H54 (cell line): ENCODE data around the gene ZFYVE28.

Experiments used
- DNase-seq: peaks from one replicate; pipeline ENCODE4 v3.0.0; 2011; ENCODE audit warnings: low spot score, mixed read lengths; ENCODE audit not compliant: insufficient read length
- FAIRE-seq: peaks from 3 replicates; lab custom pipeline; 2011; peaks lifted over from hg19 to GRCh38; lab: Jason Lieb, UNC
- POLR2A ChIP-seq: IDR thresholded peaks from 2 replicates; pipeline ENCODE4 v1.6.1; 2011; ENCODE audit warnings: low read depth, mild to moderate bottlenecking, low read length

ZFYVE28 gene

DNA sequence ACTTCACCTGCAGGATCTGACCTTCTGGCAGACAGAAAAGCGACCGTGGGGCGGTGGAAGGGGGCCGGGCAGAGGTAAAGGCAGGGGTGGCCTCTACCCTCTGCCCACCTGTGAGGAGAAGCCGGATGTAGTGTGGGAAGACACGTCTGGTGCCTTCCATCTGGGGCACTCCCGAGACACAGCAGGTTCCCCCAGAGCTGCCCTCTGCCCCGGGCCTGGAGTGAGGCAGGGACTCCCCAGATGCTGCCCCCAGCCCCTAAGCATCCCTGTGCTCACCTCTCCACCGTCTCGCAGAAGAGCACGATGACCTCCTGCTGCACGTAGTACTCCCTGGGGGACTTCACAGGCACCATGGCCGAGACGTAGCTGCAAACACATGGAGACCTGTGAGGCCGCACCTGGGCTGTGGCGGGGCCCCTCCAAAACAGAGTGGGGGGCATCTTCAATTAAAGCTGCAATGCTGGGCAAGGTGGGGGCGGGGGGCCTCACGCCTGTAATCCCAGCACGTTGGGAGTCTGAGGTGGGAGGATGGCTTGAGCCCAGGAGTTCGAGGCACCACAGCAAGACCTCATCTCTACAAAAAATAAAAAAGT, 81.2 kb downstream of the ZFYVE28 start:
- FAIRE-seq (no peak), DNase-seq (no peak)
- no peak for TF ChIP-seq POLR2A

DNA sequence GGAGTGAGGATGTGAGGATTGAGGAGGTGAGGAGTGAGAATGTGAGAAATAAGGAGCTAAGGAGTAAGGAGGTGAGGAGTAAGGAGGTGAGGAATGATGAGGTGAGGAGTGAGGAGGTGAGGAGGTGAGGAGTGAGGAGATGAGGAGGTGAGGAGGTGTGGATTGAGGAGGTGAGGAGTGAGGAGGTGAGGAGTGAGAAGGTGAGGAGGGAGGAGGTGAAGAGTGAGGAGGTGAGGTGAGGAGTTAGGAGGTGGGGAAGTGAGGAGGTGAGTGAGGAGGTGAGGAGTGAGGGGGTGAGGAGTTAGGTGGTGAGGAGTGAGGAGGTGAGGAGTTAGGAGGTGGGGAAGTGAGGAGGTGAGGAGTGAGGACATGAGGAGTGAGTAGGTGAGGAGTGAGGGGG, 81.8 kb downstream of the ZFYVE28 start:
- TF ChIP-seq POLR2A: no peak
- no peak for FAIRE-seq
- no peak for DNase-seq

DNA sequence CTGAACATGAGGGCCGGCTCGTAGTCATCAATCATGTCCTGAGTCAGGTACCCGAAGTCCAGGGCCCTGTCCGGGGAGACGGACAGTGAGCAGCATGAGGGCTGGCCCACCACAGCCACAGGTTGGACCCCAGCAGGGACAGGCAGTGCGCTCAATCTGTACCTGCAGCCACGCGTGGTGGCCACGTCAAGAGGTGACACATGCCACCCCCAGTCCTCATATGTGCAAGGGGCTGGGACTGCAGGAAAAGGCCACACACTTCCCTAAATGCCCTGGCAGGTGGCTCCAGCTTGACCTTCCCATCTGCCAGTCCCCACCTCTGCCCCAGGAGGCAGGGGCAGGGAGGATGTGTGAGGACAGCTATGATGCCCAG, 82.7 kb downstream of the ZFYVE28 start:
- no peak for DNase-seq
- FAIRE-seq: no peak
- TF ChIP-seq POLR2A: no peak

DNA sequence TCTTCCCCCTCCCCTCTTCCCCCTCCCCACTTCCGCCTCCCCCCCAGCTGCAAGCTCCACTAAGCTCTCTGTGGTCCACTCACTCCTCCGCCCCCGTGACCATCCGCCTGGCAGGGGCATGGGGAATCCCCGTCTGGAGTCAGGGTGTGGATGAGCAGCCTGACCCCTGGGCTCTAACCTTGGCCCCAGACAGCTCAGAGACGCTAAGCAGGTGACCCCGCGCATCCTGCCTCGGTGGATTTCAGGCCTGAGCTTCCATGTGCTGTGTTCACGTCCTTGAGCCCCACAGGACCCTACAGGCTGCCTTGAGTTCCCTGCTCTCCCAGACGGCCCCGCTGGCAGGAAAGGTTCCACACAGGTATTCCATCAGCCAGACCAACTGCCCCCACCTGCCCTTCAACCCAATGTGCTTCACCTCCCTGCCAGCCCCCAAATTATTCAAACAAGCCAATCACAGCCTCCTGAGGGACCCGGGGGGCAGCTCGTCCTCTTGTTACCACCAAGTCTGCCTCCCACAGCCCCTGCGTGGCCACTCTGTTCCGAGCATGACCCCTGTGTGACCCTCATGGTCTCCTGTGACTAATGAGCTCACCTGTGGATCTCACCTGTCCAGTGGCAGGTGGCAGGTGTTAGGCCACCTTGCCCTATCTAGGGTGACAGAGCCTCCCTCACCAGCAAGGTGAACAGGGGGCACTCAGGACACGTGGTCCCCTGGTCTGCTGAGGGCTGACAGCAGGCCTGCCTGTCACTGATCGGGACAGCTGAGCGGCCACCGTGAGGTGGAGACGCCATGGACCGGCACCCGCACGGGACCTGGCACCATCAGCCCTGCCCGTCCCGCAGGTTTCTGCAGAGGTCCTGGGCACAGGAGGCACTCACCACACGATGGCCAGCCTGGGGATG, 83.4 kb downstream of the ZFYVE28 start:
- no peak for DNase-seq
- no peak for FAIRE-seq
- no peak for TF ChIP-seq POLR2A

DNA sequence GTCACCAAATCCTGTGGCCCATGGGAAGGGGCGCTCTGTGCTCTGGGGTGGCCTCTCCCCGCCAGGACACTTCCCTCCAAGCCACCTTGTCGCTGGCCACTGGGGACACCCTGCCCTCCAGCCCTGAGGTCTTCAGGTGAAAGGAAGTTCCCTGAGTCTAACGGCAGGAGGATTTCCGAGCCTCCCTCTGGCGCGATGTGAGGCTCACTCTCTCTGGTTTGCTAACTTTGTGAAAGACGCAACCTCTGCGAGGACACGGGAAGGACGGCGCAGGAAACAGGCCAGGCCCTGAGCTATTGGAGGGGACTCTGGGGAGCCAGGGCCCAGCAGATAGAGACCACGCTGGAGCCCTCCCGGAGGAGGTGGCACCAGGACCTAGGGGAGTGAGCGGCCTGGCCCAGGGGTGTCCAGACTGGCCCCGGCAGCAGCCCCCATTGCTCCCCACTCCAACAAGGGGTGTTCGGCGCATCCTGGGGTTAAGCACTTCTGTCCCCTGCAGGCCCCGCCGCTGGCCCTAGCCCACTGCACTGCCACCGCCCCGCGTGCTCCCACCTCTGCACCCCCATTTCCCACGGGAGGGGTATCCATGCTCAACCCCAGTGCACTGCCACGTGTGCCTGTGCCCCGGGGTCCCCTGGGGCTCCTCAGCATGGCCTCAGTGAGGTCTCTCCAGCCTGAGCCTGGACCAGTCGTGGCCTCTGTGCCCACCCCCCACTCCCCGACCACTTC, 84.4 kb downstream of the ZFYVE28 start:
- no peak for TF ChIP-seq POLR2A
- DNase-seq: no peak
- no peak for FAIRE-seq

DNA sequence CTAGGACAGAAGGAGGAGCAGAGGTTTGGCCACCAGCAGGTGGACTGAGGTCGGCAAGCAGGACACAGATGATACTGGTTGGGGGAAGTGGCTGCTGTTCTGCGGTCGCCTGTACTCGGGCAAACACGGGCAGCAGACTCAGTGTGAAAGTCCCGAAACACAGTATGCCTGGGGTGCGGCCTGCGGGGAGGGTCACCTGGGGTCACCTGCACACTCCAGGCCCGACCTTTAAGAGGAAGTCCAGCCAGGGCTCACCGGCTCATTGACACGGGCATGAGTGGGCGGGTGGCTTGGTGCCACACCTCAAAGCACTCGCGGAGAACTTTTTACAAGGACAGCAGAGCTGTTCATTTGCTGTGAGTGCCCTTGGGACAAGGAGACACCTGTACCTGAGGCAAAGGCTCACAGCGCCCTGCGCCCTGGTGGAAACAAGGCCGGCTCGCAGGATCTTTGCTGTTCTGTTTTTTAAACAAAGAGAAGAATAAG, 85.0 kb downstream of the ZFYVE28 start:
- DNase-seq (no peak), FAIRE-seq (no peak)
- TF ChIP-seq POLR2A: no peak

DNA sequence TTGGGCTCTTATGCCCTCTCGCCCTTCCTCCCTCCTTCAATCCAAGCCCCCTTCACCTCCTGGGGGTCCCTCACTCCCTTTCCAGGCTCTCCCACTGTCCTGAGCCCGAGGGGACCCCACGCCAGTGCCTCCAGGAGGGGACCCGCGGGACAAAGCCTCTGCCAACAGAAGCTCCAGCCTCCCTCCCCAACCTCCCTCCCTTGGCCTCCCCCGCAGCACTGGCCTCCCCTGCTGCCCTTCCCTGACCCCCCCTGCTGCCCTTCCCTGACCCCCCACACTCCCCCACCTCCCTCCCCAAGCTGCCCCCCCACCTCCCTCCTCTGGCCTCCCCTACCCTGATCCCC, 85.5 kb downstream of the ZFYVE28 start:
- DNase-seq (no peak), FAIRE-seq (no peak)
- no peak for TF ChIP-seq POLR2A

DNA sequence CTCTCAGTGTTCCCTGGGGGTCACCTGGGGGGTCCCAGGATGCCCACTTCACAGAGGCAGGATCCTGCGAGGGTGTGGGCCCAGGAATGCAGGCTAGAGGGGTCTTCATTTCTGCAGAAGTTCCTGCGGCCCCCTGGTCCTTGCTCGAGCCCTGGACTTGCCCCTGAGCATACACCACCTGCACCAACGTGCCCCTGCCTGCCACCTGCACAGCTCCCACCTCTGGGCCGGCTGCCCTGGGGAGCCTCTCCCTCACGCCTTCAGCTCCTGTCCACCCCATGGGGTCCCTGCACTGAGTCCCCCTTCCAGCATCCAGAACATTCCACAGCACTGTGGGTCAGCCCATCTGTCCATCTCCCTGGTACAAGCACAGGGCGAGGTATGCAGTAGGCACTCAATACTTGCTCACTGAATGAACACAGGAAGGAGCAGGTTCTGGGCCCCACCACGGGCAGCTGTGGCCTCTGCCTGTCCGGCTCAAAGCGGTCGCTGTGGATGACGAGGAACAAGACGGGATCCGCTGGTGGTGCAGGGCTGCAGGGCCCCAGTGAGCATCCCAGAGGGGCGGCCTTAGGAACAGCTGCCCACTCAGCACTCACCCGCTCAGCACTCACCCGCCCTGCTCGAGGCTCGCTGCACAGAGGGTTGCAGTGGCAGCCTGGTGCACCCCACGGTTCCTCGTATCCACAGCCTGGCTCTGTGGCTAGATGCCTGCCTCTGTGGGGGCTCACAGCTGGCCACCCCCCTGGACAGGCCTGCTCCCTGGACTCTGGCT, 86.1 kb downstream of the ZFYVE28 start:
- DNase-seq: no peak
- FAIRE-seq: no peak
- no peak for TF ChIP-seq POLR2A

DNA sequence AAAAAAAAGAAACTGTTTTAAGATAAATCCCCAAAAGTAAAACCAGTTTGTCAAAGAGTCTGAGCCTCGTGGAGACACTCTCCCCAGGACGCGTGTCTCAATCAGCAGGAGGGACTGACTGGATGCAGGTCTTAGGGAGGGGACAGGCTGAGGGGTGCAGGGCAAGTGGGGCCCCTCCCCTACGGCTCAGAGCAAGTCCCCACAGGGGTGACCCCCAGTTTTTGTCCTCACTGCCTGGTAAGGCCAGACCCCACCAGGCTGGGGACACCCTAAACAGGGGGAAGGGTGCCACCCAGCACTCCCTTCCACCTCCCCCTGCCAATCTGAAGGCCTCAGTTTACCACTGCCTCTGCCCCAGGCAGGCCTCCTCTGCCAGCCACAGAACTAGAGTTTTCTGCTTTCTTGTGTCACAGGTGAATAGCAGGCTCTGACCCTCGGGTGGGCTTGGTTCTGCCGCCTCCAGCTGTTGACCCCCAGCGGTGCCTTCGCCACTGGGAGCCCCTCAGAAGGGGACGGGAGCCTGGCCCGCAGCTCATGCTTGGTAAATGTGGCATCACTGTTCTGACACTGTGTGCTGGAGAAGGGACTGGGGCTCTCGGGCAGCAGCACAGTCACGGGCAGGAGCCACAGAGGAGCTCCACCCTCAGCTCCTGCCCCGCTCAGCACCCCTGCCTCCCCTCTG, 86.8 kb downstream of the ZFYVE28 start:
- no peak for TF ChIP-seq POLR2A
- FAIRE-seq (no peak), DNase-seq (no peak)

DNA sequence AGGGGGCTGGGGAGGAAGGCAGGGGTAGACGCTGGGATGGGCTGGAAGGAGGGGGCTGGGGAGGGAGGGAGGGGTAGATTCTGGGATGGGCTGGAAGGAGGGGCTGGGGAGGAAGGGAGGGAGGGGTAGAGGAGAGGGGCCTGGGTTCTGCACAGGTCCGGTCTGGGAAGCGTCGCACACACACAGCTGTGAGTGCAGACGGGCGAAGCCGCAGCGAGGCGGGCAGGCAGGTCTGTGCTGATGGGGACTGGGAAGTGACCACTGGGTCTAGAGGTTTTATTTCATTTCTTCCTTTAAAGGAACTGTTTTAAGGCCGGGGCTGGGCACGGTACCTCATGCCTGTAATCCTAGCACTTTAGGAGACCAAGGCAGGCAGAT, 87.4 kb downstream of the ZFYVE28 start:
- no peak for FAIRE-seq
- no peak for TF ChIP-seq POLR2A
- DNase-seq: no peak

DNA sequence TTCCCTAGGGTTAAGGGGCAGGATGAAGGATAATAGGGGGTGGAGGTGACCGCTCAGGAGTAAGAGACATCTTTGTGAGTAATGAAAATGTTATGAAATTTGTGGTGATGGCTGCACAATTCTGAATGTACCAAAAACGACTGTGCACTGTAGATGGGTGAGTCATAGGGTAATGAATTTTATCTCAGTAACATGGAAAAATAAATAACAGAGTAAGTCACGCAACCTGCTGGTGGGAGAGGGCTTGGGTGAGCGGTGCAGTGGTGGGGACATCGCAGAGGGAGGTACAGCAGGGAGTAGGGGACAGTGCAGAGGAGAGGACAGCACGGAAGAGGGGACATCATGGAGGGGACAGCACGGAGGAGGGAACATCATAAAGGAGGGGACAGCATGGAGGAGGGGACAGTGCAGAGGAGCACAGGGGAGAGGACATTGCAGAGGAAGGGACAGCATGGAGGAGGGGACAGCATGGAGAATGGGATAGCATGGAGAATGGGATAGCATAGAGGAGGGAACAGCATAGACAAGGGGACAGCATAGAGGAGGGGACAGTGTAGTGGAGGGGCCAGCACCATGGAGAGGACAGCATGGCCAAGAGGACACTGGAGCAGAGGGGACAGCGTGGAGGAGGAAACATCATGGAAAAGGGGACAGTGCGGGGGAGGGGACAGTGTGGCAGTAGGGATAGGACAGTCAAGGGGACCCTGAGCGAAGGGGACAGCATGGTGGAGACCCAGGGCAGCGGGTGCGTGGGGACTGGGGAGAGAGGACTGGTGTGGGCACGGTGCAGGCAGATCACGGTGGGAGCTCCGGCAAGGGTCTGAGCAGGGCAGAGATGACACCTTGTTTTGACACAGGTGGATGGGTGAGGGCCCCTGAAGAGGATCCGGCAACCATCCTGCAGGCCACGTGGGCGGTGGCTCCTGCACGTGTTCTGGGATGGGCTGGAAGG, 88.1 kb downstream of the ZFYVE28 start:
- DNase-seq: peak; percentile 66
- peak; percentile 74 for FAIRE-seq

DNA sequence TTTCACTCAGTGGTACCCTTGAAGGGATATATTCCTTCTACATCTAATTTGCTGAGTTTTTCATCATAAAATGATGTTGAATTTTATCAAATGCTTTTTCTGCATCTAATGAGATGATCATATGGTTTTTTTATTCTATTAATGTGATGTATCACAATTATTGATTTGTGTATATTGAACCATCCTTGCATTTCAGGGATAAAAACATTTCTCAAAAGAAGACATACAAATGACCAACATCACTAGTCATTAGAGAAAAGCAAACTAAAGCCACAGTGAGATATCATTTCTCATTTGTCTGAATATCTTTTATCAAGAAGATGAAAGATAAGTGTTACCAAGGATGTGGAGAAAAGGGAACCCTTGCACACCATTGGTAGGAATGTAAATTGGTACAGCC, 90.9 kb downstream of the ZFYVE28 start:
- DNase-seq (no peak), FAIRE-seq (no peak)
- no peak for TF ChIP-seq POLR2A

More for the DNA sequence above, 88.1 kb downstream of the ZFYVE28 start:
- TF ChIP-seq POLR2A: no peak
